ENCODE results near the gene ZNF524. TPM values are rescaled to one million over a fixed set of nuclear protein-coding genes. Genes with fewer than 3 reads are reported as not detected.

ZNF524 gene
- total and polyA plus RNA-seq, 9 of the 15 experiments (the other 6 are each of a cell fraction or from before 2014, with no cell fraction given): 0.08 to 15.6 (median 2.9) TPM

DNA sequence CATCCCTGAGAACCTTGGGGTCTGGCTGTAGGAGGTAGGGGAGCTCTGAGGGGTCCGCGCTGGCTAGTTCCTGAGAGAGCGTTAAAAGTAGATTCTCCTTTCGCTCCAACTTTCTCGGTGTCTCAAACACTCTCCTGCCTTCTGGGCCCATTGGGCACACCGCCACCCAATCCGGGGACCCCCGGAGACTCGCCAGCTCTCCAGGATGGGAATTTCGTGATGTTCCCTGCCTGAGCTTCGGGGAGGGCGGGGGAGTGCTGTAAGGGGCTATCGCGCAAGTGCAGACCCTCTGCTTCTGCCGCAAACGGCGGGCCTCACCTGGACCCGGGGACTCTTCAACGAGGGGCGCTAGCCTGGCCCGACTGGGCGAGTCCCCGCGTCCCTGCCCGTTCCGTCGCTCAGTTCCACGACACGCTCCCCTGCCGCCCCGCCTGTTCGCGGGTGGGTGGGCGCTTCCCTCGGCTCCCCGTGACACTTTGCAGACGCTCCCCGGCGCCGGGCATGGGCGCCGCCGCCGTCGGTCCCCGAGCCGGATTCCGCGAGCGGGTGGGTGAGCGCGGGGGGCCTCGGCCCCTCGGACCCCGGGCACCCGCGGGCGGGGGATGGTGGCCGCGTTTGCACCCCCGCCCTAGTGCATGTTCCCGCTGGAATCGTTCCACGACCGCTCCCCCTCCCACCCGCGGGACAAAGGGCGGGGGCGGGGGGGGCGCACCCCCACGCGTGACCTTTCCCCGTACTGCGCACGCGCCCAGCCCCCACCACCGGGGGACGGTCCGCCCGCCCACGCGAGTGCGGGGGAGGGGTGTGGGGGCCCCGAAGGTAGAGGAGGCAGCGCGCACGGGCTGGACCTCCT lies 47.9 kb downstream of the ZNF524 start, which contains the start of gene CCDC106 (continued):
- TF ChIP-seq, protein P1, sequence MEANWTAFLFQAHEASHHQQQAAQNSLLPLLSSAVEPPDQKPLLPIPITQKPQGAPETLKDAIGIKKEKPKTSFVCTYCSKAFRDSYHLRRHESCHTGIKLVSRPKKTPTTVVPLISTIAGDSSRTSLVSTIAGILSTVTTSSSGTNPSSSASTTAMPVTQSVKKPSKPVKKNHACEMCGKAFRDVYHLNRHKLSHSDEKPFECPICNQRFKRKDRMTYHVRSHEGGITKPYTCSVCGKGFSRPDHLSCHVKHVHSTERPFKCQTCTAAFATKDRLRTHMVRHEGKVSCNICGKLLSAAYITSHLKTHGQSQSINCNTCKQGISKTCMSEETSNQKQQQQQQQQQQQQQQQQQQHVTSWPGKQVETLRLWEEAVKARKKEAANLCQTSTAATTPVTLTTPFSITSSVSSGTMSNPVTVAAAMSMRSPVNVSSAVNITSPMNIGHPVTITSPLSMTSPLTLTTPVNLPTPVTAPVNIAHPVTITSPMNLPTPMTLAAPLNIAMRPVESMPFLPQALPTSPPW (CRISPR knock-in tag; IDR thresholded peaks at IDR 0.05): peak; percentile 98
- TF ChIP-seq POLR2B (IDR thresholded peaks at IDR 0.05; ENCODE audit: low read depth, partially characterized antibody) (no peak), PKNOX1 (IDR thresholded peaks at IDR 0.05) (no peak), ZNF699 (CRISPR knock-in tag; IDR thresholded peaks at IDR 0.05; ENCODE audit: insufficient replicate concordance) (no peak), KAT7 (CRISPR knock-in tag; IDR thresholded peaks at IDR 0.05; ENCODE audit: borderline replicate concordance) (no peak), FOXM1 (IDR thresholded peaks at IDR 0.05; ENCODE audit: low read depth) (peak; percentile 94), FOXM1 (CRISPR knock-in tag; IDR thresholded peaks at IDR 0.05; ENCODE audit: low read depth) (no peak), CBX1 (IDR thresholded peaks at IDR 0.05; ENCODE audit: low read depth) (no peak; the same call in 1 of the 2 replicates), EP300 (IDR thresholded peaks at IDR 0.05; ENCODE audit: low read length) (no peak), ETS1 (conservative IDR thresholded peaks at IDR 0.05; ENCODE audit: control insufficient read depth, low read depth, low read length) (0 out of 2 replicates have a peak, but pooled peaks have one; percentile 12), SOX6 (IDR thresholded peaks at IDR 0.05) (0 out of 2 replicates have a peak, but pooled peaks have one; percentile 44), CCAR2 (IDR thresholded peaks at IDR 0.05; ENCODE audit: low read depth, low read length) (no peak), FOXK2 (conservative IDR thresholded peaks at IDR 0.05 in 1 of 2, IDR thresholded peaks at IDR 0.05 in 1 of 2; ENCODE audit: low read depth in 2 of 2) (no peak), YY1 (IDR thresholded peaks at IDR 0.05; ENCODE audit: borderline replicate concordance in 1 of 3, control insufficient read depth in 1 of 3, extremely low read depth in 1 of 3, insufficient read depth in 3 of 3, insufficient read length in 1 of 3, insufficient replicate concordance in 2 of 3, low read depth in 1 of 3, low read length in 2 of 3) (peak in 2 of 3 experiments; percentile 54 to 75), MTA1 (IDR thresholded peaks at IDR 0.05; ENCODE audit: borderline replicate concordance) (peak; percentile 87), E2F8 (IDR thresholded peaks at IDR 0.05; ENCODE audit: low read depth, partially characterized antibody) (no peak)
- TF ChIP-seq, protein P2, sequence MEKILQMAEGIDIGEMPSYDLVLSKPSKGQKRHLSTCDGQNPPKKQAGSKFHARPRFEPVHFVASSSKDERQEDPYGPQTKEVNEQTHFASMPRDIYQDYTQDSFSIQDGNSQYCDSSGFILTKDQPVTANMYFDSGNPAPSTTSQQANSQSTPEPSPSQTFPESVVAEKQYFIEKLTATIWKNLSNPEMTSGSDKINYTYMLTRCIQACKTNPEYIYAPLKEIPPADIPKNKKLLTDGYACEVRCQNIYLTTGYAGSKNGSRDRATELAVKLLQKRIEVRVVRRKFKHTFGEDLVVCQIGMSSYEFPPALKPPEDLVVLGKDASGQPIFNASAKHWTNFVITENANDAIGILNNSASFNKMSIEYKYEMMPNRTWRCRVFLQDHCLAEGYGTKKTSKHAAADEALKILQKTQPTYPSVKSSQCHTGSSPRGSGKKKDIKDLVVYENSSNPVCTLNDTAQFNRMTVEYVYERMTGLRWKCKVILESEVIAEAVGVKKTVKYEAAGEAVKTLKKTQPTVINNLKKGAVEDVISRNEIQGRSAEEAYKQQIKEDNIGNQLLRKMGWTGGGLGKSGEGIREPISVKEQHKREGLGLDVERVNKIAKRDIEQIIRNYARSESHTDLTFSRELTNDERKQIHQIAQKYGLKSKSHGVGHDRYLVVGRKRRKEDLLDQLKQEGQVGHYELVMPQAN (IDR thresholded peaks at IDR 0.05; ENCODE audit: borderline replicate concordance): peak; percentile 36; the same call in 1 of the 2 replicates
